Lower lobe of right lung (tissue), 2 donors: ENCODE data around the gene LRRC31. TPM values are rescaled to one million over a fixed set of nuclear protein-coding genes. Genes with fewer than 3 reads are reported as not detected.
A peak's percentile ranks its signal among the peaks of the same experiment; 100 is the strongest.

Source experiments
- ATAC-seq, 2 donors: fragments of 200-7000 bp; cut with Tn5 transposase; one replicate each; pipeline ENCODE4 v1.9.1; 2020 to 2022; ENCODE audit warnings: mild to moderate bottlenecking in 2 of 2, moderate library complexity in 2 of 2
- DNase-seq: peaks from one replicate; pipeline ENCODE4 v3.0.0-alpha.2; 2020
- H3K27ac ChIP-seq: fragments of 200-600 bp; one replicate; pipeline ENCODE4 v1.8.0; 2022
- H3K27me3 ChIP-seq: fragments of 200-600 bp; one replicate; pipeline ENCODE4 v1.8.0; 2022; ENCODE audit warnings: low read depth
- H3K36me3 ChIP-seq: fragments of 200-600 bp; one replicate; pipeline ENCODE4 v1.8.0; 2022; ENCODE audit warnings: mild to moderate bottlenecking
- H3K4me1 ChIP-seq: fragments of 200-600 bp; one replicate; pipeline ENCODE4 v1.8.0; 2022
- H3K4me3 ChIP-seq: fragments of 200-600 bp; one replicate; pipeline ENCODE4 v1.8.0; 2022; ENCODE audit warnings: mild to moderate bottlenecking
- H3K9me3 ChIP-seq: fragments of 200-600 bp; one replicate; pipeline ENCODE4 v1.8.0; 2022
- intact Hi-C: fragments of 100-400 bp; cut with DNase I; formaldehyde crosslinking; loops from one replicate; pipeline ENCODE4 v1.11.0; 2022
- total RNA-seq: library from RNA; stranded (reverse); fragmentation: NEBNext Ultra II Directional; extraction: Animal tissue kit (Norgen Biotek cat#: 25700); gene quantifications from one replicate; pipeline ENCODE4 v1.2.1, GENCODE V29; 2021
- TF ChIP-seq, protein P1 (sequence below): fragments of 200-600 bp; IDR thresholded peaks from one replicate; pipeline ENCODE4 v1.8.0; 2022; ENCODE audit warnings: antibody characterized with exemption, mild to moderate bottlenecking
- donor health status: DM: no; HTN: yes; CAD: no; lungs with severe emphysema.

The LRRC31 gene
- total RNA-seq, 1 donor from 2014 or later, result 1.1 TPM

DNA sequence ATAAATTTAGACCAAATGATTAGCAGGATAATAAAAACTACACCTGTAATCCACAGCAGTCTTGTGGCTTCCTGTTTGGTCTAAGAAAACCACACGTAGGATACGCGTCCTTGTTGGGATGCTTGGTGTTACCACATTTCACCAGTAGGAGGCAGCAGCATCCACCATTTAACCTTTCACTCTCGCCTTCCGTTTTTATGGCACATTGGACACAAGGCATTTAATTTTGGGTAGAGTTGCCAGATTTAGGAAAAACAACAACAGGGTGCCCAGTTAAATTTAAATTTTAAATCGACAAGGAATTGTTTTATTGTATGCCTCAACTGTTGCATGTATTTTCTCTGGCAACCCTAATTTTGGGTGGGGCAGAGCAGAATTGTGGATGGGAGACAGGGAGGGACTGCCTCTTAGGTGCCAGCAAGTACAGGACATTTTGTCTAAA lies 6.3 kb downstream of the LRRC31 start:
- no peak overlapping the region for H3K27ac ChIP-seq
- peak; percentile 52 for DNase-seq
- no peaks in the 10 kb centered on the region for H3K27me3 ChIP-seq
- no peaks in the 10 kb centered on the region for H3K9me3 ChIP-seq
- TF ChIP-seq, protein P1, sequence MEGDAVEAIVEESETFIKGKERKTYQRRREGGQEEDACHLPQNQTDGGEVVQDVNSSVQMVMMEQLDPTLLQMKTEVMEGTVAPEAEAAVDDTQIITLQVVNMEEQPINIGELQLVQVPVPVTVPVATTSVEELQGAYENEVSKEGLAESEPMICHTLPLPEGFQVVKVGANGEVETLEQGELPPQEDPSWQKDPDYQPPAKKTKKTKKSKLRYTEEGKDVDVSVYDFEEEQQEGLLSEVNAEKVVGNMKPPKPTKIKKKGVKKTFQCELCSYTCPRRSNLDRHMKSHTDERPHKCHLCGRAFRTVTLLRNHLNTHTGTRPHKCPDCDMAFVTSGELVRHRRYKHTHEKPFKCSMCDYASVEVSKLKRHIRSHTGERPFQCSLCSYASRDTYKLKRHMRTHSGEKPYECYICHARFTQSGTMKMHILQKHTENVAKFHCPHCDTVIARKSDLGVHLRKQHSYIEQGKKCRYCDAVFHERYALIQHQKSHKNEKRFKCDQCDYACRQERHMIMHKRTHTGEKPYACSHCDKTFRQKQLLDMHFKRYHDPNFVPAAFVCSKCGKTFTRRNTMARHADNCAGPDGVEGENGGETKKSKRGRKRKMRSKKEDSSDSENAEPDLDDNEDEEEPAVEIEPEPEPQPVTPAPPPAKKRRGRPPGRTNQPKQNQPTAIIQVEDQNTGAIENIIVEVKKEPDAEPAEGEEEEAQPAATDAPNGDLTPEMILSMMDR, result peak; percentile 94
- H3K4me3 ChIP-seq, result no peak overlapping the region
- peaks cover 8% of the 10 kb centered on the region for H3K4me1 ChIP-seq
- ATAC-seq, result peak; percentile 87 to 91
- intact Hi-C loops, result no loop called here
- H3K36me3 ChIP-seq, result no peaks in the 10 kb centered on the region

DNA sequence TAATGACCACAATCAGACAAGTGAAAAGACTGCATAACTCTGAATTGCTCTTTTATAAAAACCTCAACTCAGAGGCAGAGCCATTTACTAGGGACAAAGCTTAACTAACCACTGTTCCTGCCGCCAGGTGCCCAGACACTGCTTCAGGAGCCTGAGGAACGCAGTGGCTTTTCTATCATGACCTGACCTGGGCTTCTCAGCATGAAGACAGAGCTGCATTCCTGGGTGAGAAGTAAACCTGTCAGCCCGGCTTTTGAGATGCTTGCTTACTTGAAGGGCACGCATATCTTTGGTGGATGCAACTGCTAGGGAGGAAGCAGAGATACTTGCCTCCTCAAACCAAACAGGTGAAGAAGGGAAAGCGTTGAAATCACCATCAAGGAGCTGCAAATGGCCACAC lies 7.9 kb downstream of the LRRC31 start:
- Histone ChIP-seq H3K4me3 (no peak overlapping the region), H3K36me3 (no peaks in the 10 kb centered on the region), H3K9me3 (no peaks in the 10 kb centered on the region), H3K4me1 (peaks cover 8% of the 10 kb centered on the region), H3K27ac (no peak overlapping the region), H3K27me3 (no peaks in the 10 kb centered on the region)
- DNase-seq (no peak), ATAC-seq (no peak)
- intact Hi-C loops, result no loop called here
- TF ChIP-seq, protein P1, result no peak

DNA sequence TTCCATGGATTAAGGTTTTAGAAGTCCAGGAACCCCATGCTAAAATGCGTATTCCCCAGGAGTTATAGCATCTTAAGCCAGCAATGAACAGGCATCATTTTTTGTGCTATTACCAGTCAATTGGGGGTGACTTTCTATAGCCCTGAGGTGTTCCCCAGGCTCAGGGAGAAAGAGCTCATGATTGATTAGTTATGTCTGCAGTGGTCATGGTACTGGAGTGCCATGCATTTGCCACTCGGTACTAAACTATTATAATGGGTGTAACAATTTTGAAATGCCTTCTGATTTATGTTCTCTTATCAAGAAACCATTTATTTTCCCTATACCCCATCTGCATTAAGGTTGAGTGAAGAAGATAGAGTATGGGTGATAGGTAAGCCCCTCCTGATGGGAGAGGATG lies 11.9 kb downstream of the LRRC31 start:
- no peak overlapping the region for H3K4me3 ChIP-seq
- intact Hi-C loops, result no loop called here
- H3K27ac ChIP-seq, result no peak overlapping the region
- DNase-seq (no peak), ATAC-seq (no peak)
- no peaks in the 10 kb centered on the region for H3K4me1 ChIP-seq
- TF ChIP-seq, protein P1, result no peak
- H3K36me3 ChIP-seq, result no peaks in the 10 kb centered on the region
- H3K9me3 ChIP-seq, result no peaks in the 10 kb centered on the region
- no peaks in the 10 kb centered on the region for H3K27me3 ChIP-seq

DNA sequence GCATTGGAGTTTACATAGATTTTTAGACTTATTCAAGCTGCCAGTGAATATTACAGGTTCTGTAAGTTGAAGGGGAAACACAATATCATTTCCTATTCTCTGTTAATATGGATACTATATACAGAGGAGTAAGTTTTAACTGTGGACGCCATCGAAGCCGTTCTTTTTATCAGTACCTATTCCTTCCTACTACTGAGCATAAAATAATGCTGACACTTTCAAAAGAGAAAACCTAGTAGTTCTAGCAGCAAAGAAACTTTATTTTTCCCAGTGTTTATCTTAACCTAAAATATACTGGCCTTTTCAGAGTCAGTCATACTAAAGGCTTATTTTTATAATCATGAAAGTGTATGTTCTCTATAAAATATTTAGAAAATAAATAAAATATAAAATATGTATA lies 14.2 kb downstream of the LRRC31 start:
- no peaks in the 10 kb centered on the region for H3K36me3 ChIP-seq
- H3K4me1 ChIP-seq, result no peaks in the 10 kb centered on the region
- TF ChIP-seq, protein P1, result no peak
- no peak overlapping the region for H3K27ac ChIP-seq
- no peaks in the 10 kb centered on the region for H3K9me3 ChIP-seq
- no peak for DNase-seq
- H3K27me3 ChIP-seq, result no peaks in the 10 kb centered on the region
- intact Hi-C loops, result no loop called here
- H3K4me3 ChIP-seq, result no peak overlapping the region
- ATAC-seq, result no peak

DNA sequence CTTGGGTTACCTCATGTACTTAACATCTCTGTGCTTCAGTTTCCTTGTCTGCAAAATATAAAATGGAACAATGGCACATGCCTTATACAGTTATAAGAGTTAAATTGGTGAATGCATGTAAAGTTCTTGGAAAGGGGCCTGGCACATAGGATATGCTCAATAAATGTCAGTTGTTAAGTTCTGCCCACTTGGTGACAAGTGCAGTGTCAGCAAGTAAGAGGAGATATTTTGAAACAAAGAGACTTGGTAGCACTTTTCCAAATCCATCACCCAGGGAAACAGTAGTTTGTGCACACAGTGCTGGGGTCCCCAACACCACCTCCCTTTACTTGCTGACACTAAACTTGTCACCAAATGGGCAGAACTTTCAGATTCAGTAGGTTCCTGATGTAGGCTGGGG lies 19.1 kb downstream of the LRRC31 start:
- no peak overlapping the region for H3K27ac ChIP-seq
- H3K36me3 ChIP-seq, result no peaks in the 10 kb centered on the region
- H3K27me3 ChIP-seq, result no peaks in the 10 kb centered on the region
- no peaks in the 10 kb centered on the region for H3K9me3 ChIP-seq
- intact Hi-C loops, result no loop called here
- no peak for DNase-seq
- ATAC-seq, result no peak
- no peak overlapping the region for H3K4me3 ChIP-seq
- H3K4me1 ChIP-seq, result no peaks in the 10 kb centered on the region
- TF ChIP-seq, protein P1, result no peak

DNA sequence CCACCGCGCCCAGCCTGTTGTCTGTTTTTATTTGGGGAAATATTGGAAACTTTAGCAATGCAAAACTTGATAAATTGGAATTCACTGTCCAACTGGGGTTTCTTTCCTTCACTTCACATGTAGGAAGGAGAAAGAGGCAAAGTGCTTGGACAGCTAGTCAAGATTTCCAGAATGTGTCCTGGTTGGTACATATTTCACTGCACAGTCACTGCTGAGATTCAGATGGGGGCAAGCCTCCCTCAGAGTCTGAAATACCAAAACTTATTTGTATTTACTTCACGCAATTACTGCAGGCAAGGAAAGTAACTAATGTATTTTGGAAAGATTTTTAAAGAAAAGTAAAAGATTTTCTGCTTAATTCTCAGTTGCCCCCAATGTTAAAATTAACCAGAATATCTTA lies 21.0 kb downstream of the LRRC31 start:
- no peaks in the 10 kb centered on the region for H3K27me3 ChIP-seq
- ATAC-seq, result no peak

More for the DNA sequence above, 21.0 kb downstream of the LRRC31 start:
- Histone ChIP-seq H3K4me1 (no peaks in the 10 kb centered on the region), H3K27ac (no peak overlapping the region), H3K9me3 (no peaks in the 10 kb centered on the region), H3K36me3 (no peaks in the 10 kb centered on the region), H3K4me3 (no peak overlapping the region)
- TF ChIP-seq, protein P1, result no peak
- intact Hi-C loops, result no loop called here
- no peak for DNase-seq
